HCT116 (cell line): ENCODE results near the gene MMP17.

Experiments
- CBX3 ChIP-seq: IDR thresholded peaks from 2 replicates; pipeline ENCODE4 v1.6.1; 2012; ENCODE audit warnings: low read depth
- CTCF ChIP-seq, 3 experiments: fragments of 200-600 bp in 1 of 3; sonication (generic) in 1 of 3; IDR thresholded peaks in 2 of 3; conservative IDR thresholded peaks in 1 of 3; 2 replicates each; pipeline ENCODE4 v1.5.1; 2012 to 2017; ENCODE audit warnings: low read depth in 2 of 3, low read length in 2 of 3, antibody characterized with exemption in 1 of 3, borderline replicate concordance in 1 of 3, control low read depth in 1 of 3, mild to moderate bottlenecking in 1 of 3, mixed read lengths in 1 of 3, mixed run types in 1 of 3, moderate library complexity in 1 of 3; ENCODE audit not compliant: insufficient read depth in 1 of 3
- EZH2phosphoT487 ChIP-seq: fragments of 200-600 bp; IDR thresholded peaks from 2 replicates; pipeline ENCODE4 v1.6.1; 2018; ENCODE audit warnings: antibody characterized with exemption, borderline replicate concordance
- JUND ChIP-seq: IDR thresholded peaks from 2 replicates; pipeline ENCODE4 v1.6.1; 2012
- POLR2A ChIP-seq: IDR thresholded peaks from 2 replicates; pipeline ENCODE4 v1.7.0; 2011; ENCODE audit warnings: borderline replicate concordance; ENCODE audit not compliant: insufficient read depth, insufficient read length; ENCODE audit errors: extremely low read depth
- POLR2AphosphoS5 ChIP-seq: IDR thresholded peaks from 2 replicates; pipeline ENCODE4 v1.6.1; 2011; ENCODE audit warnings: mild to moderate bottlenecking, low read depth, low read length, moderate library complexity
- SIN3A ChIP-seq: IDR thresholded peaks from 2 replicates; pipeline ENCODE4 v1.6.1; 2012; ENCODE audit warnings: low read depth
- ZBTB33 ChIP-seq: IDR thresholded peaks from 2 replicates; pipeline ENCODE4 v1.6.1; 2011; ENCODE audit warnings: mild to moderate bottlenecking, low read length, moderate library complexity; ENCODE audit not compliant: insufficient replicate concordance; ENCODE audit errors: extremely low read depth
- TF ChIP-seq, protein P1 (sequence below): IDR thresholded peaks from 2 replicates; pipeline ENCODE4 v1.6.1; 2012
- TF ChIP-seq, protein P2 (sequence below): IDR thresholded peaks from 2 replicates; pipeline ENCODE4 v1.6.1; 2012

DNA sequence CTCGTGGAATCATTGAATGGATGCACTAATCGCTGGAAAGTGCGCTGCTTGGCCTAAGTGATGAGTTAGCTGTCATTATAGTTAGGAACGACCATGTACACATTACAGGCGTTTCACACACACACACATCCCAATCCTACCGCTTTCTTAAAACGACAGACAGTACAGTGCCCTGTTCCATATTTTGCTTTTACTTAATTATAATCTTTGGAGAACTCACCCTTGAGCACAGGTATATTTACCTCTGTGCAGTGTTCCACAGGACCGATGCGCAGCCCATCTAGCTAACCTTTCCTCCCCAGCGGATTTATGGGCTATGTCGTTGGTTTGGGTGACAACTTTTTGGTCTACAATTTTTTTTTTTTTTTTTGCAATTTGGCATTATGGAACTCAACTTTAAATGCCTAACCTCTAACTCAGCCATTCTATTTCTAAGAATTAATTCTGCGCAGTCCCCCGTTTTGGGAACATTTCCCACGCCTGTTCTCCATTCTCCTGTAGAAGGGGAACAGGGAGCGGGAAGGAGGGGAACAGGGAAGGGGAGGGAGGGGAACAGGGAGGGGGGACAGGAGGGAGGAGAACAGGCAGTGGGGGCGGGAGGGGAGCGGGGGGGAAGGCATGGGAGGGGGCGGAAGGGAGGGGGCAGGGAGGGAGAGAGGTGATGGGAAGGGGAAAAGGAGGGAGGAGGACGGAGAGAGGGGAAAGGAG lies 65.6 kb downstream of the MMP17 start:
- TF ChIP-seq CTCF (IDR thresholded peaks at IDR 0.05 in 2 of 3, conservative IDR thresholded peaks at IDR 0.05 in 1 of 3; ENCODE audit: borderline replicate concordance in 1 of 3, insufficient read depth in 1 of 3, low read depth in 2 of 3, low read length in 2 of 3) (no peak), JUND (no peak), POLR2AphosphoS5 (no peak), CBX3 (no peak), ZBTB33 (no peak), POLR2A (no peak), EZH2phosphoT487 (no peak), SIN3A (no peak)
- TF ChIP-seq, protein P1, sequence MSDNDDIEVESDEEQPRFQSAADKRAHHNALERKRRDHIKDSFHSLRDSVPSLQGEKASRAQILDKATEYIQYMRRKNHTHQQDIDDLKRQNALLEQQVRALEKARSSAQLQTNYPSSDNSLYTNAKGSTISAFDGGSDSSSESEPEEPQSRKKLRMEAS: no peak
- TF ChIP-seq, protein P2, sequence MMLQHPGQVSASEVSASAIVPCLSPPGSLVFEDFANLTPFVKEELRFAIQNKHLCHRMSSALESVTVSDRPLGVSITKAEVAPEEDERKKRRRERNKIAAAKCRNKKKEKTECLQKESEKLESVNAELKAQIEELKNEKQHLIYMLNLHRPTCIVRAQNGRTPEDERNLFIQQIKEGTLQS: no peak
